ENCODE data around the gene FCHO1.

The FCHO1 gene

DNA sequence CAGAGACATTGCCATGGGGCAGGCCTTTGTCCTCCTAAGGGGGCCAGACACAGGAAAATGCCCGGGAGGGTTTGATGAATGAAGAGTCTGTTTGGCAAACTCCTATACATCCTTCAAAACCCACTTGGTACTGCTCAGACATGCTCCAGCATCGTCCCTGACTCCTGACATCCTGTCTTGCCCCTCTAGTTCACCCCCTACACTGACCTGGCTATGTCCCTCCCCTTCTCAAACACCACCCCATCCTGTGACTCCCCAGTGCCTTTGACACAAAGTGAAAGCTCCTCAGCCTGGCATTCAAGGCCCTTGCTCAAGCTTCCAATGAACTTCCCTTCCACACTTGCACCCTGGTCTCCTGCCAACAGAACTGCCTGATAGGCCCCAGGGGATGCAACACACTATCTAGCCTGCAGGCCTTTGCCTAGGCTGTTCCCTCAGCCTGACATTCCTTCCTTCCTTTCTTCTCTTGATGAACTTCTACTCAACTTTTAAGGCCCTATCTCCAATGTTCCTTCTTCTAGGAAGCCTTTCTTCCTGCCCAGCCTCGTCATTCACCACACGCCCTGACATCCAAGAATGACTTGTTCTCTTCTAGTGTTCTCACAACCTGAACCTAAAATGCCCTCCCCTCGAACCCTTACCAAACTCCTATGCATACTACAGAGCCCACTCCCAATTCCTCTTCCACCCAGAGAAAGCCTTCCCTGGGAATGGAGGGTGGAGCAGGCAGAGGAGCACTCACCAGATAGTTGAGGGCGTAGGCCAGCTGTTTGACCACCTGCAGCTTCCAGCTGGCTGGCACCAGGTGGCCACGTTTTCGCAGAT lies 84.1 kb downstream of the FCHO1 start:
- TF ChIP-seq, protein P1, sequence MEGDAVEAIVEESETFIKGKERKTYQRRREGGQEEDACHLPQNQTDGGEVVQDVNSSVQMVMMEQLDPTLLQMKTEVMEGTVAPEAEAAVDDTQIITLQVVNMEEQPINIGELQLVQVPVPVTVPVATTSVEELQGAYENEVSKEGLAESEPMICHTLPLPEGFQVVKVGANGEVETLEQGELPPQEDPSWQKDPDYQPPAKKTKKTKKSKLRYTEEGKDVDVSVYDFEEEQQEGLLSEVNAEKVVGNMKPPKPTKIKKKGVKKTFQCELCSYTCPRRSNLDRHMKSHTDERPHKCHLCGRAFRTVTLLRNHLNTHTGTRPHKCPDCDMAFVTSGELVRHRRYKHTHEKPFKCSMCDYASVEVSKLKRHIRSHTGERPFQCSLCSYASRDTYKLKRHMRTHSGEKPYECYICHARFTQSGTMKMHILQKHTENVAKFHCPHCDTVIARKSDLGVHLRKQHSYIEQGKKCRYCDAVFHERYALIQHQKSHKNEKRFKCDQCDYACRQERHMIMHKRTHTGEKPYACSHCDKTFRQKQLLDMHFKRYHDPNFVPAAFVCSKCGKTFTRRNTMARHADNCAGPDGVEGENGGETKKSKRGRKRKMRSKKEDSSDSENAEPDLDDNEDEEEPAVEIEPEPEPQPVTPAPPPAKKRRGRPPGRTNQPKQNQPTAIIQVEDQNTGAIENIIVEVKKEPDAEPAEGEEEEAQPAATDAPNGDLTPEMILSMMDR (IDR thresholded peaks at IDR 0.05; ENCODE audit: borderline replicate concordance, control extremely low read depth, extremely low read depth, insufficient read depth, missing control alignments): no peak
- in situ Hi-C loops (cut with MboI; ENCODE audit: low sequenced_read_pairs, unreplicated experiment): no loop called here
- no peak for DNase-seq (ENCODE audit: low spot score)

DNA sequence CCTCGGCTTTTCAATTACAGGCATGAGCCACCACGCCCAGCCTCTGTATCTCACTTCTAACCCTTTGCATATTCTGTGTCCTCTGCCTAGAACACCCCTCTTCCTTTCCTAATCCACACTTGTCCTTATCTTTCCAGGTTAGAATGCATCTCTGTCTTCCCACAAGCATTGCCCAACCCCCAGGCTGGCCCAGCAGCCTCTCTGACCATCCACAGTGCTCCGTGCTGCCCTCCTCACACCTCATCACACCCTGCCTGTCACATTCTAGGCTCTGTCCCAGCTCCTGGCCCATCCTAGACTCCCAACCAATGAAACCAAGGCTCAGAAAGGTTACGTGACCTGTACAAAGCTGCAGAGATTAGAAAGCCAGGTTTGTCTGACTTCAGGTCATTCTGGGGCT lies 85.3 kb downstream of the FCHO1 start:
- TF ChIP-seq, protein P1 (IDR thresholded peaks at IDR 0.05; ENCODE audit: borderline replicate concordance, control extremely low read depth, extremely low read depth, insufficient read depth, missing control alignments): no peak
- no peak for DNase-seq (ENCODE audit: low spot score)

DNA sequence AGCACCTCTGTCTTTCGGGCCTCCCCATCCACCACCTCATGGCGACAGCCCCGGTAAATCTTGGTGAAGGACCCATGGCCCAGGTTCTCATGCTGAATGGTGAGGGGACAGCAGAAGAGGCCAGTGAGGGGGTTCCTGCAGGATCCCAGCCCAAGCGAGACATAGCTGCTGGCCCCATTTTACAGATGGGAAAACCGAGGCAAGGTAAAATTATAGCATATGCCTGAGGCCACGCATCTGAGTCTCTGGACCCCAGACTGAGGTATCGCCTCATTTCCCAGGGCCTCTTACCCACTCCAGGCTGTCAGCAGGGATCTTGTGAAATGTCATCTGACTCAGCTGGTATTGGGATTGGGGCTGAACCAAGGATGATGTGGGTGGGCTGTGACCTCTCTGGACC lies 86.7 kb downstream of the FCHO1 start:
- TF ChIP-seq, protein P1 (IDR thresholded peaks at IDR 0.05; ENCODE audit: borderline replicate concordance, control extremely low read depth, extremely low read depth, insufficient read depth, missing control alignments): no peak
- DNase-seq (ENCODE audit: low spot score): no peak
- in situ Hi-C loops (cut with MboI; ENCODE audit: low sequenced_read_pairs, unreplicated experiment): no loop called here

More for the DNA sequence above, 85.3 kb downstream of the FCHO1 start:
- in situ Hi-C loops (cut with MboI; ENCODE audit: low sequenced_read_pairs, unreplicated experiment): no loop called here

All from GM13976 (cell line).